SK-MEL-5 (cell line): ENCODE measurements around the gene CRYBB1. TPM values are rescaled to one million over a fixed set of nuclear protein-coding genes. Genes with fewer than 3 reads are reported as not detected.

Experiments used
- DNase-seq: peaks from one replicate; pipeline ENCODE4 v3.0.0-alpha.2; 2016; ENCODE audit warnings: low read depth, low spot score
- in situ Hi-C: cut with HindIII; loops from 2 replicates; pipeline ENCODE4 v1.10.0; 2016; ENCODE audit warnings: low sequenced_read_pairs, high pct_unique_total_duplicates, low pct_unique_long_range_greater_than_20kb
- total RNA-seq: library from RNA; depleted of rRNA; stranded (reverse); fragments of >200 nt; shearing (Covaris generic); gene quantifications from 2 replicates; pipeline ENCODE4 v1.2.3, GENCODE V29; 2014

CRYBB1 gene
- total RNA-seq, 1 experiment from 2014 or later, result not detected

- DNase-seq, result no peak
- in situ Hi-C loops, result no loop called here
Measured at GRCh38 chr22:26643418-26644100, 25.7 kb upstream of the CRYBB1 start.

GRCh38 chr22:26642465-26643417 lies 24.9 kb upstream of the CRYBB1 start:
- DNase-seq, result no peak
- in situ Hi-C loops, result no loop called here

GRCh38 chr22:26636296-26636695 lies 18.5 kb upstream of the CRYBB1 start:
- DNase-seq, result no peak
- in situ Hi-C loops, result no loop called here

- DNase-seq, result no peak
- in situ Hi-C loops, result no loop called here
Measured at GRCh38 chr22:26635117-26635516, 17.3 kb upstream of the CRYBB1 start.

- DNase-seq, result no peak
- in situ Hi-C loops, result no loop called here
Measured at GRCh38 chr22:26634189-26634588, 16.4 kb upstream of the CRYBB1 start.

- in situ Hi-C loops, result no loop called here
- DNase-seq, result no peak
Measured at GRCh38 chr22:26632422-26633155, 14.8 kb upstream of the CRYBB1 start.

- in situ Hi-C loops, result no loop called here
- DNase-seq, result no peak
Measured at GRCh38 chr22:26631282-26631681, 13.5 kb upstream of the CRYBB1 start.

- no peak for DNase-seq
- in situ Hi-C loops, result no loop called here
Measured at GRCh38 chr22:26629988-26630761, 12.3 kb upstream of the CRYBB1 start.

- in situ Hi-C loops, result no loop called here
- DNase-seq, result no peak
Measured at GRCh38 chr22:26624803-26625202, 7.0 kb upstream of the CRYBB1 start.

GRCh38 chr22:26623984-26624383 lies 6.2 kb upstream of the CRYBB1 start:
- no peak for DNase-seq
- in situ Hi-C loops, result no loop called here

- in situ Hi-C loops, result no loop called here
Measured at GRCh38 chr22:26621663-26622062, 3.8 kb upstream of the CRYBB1 start, which contains the start of gene CRYBA4. Gene CRYBA4 (plus strand): TSS chr22:26621963. CDS start chr22:26622597, 634 bp downstream.

GRCh38 chr22:26620197-26620596 lies 2.4 kb upstream of the CRYBB1 start:
- in situ Hi-C loops, result no loop called here
- DNase-seq, result no peak

More at GRCh38 chr22:26621663-26622062, 3.8 kb upstream of the CRYBB1 start, which contains the start of gene CRYBA4:
- DNase-seq, result no peak

GRCh38 chr22:26619510-26619909 lies 1.7 kb upstream of the CRYBB1 start:
- in situ Hi-C loops, result no loop called here

GRCh38 chr22:26618455-26618854 lies 628 bp upstream of the CRYBB1 start:
- in situ Hi-C loops, result no loop called here
- DNase-seq, result no peak

More at GRCh38 chr22:26619510-26619909, 1.7 kb upstream of the CRYBB1 start:
- DNase-seq, result no peak

- in situ Hi-C loops, result no loop called here
- DNase-seq, result no peak
Measured at GRCh38 chr22:26616650-26617049, 1.2 kb downstream of the CRYBB1 start.

- DNase-seq, result no peak
- in situ Hi-C loops, result no loop called here
Measured at GRCh38 chr22:26615830-26616435, 1.9 kb downstream of the CRYBB1 start.

GRCh38 chr22:26615149-26615548 lies 2.7 kb downstream of the CRYBB1 start:
- DNase-seq, result no peak
- in situ Hi-C loops, result no loop called here
